ENCODE results near the gene CEL. TPM values are rescaled to one million over a fixed set of nuclear protein-coding genes. Genes with fewer than 3 reads are reported as not detected.
"Not testable (repeated sequence)": the region's sequence is repeated elsewhere in the genome, so short reads cannot be mapped to it uniquely, and the experiment has no call there.

CEL gene
- total RNA-seq, 2 experiments from 2014 or later: 2.9 to 3.0 TPM

DNA sequence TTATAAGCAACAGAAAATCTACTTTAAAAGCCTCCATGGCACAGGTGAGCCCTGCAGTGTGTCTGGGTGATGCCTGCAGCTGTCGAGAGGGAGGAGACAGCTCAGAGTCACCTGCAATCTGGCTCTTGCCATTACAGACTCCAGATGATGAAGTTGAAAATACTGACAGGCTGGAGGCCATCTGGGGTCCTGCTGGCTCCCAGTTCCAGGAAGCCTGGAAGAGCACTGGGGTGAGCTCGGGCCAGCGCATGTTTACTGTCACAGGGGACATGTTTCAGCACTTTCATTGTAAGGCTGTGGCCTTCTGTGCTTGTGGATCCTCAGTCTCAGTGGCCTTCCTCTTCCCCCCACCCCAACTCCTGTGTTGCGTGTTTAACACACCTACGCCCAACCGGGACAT is 28.4 kb downstream of the CEL start:
- intact Hi-C loops (cut with micrococcal nuclease): no loop called here
- H3K27me3 Mint-ChIP-seq: no peaks in the 10 kb centered on the region
- CTCF ChIA-PET: interaction anchor here (1.3 to 1.5 kb wide), 2 partner anchors 12 to 96 kb away, joined by 3 read pairs; no protein-coding TSS in a partner anchor
- POLR2A ChIA-PET: interaction anchor here (1.1 kb wide), 1 partner anchor 10 kb away, joined by 3 read pairs; no protein-coding TSS in a partner anchor
- ATAC-seq (no peak), DNase-seq (no peak)
- TF ChIP-seq, protein P1, sequence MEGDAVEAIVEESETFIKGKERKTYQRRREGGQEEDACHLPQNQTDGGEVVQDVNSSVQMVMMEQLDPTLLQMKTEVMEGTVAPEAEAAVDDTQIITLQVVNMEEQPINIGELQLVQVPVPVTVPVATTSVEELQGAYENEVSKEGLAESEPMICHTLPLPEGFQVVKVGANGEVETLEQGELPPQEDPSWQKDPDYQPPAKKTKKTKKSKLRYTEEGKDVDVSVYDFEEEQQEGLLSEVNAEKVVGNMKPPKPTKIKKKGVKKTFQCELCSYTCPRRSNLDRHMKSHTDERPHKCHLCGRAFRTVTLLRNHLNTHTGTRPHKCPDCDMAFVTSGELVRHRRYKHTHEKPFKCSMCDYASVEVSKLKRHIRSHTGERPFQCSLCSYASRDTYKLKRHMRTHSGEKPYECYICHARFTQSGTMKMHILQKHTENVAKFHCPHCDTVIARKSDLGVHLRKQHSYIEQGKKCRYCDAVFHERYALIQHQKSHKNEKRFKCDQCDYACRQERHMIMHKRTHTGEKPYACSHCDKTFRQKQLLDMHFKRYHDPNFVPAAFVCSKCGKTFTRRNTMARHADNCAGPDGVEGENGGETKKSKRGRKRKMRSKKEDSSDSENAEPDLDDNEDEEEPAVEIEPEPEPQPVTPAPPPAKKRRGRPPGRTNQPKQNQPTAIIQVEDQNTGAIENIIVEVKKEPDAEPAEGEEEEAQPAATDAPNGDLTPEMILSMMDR (IDR thresholded peaks at IDR 0.05): no peak
- H3K27ac Mint-ChIP-seq: no peak overlapping the region
- H3K9me3 Mint-ChIP-seq: peaks cover 2% of the 10 kb centered on the region
- H3K36me3 Mint-ChIP-seq (ENCODE audit: low read depth): no peaks in the 10 kb centered on the region
- no peaks in the 10 kb centered on the region for H3K4me1 Mint-ChIP-seq (ENCODE audit: low read depth)
- no peak overlapping the region for H3K4me3 Mint-ChIP-seq

DNA sequence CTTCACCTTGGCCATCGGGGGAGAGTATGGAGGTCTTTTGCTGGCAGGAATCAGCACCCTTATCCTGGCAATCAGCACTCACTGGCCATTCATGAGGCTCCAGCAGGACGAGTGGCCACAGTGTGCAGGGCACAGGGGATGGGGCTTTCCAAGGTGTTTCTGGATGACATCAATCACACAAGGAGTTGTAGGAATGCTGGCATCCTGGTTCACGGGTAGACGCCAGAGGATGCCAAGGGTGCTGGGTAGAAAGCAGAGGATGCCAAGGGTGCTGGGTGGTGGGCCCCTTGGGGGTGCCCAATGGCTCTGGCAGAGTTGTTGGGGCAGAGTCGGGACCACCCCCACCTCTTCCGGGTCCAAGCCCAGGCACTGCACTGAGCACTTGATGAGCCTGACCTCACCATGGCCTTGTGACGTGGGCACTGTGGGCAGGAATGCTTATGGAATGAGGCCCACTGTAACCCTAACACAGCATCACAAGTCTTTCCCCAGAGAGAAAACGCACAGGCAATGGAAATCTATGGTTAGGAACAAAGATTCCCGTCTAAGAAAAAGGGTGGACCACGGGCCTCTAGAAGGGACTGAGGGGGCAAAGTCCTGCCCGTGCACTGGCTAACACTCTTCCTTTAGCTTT is 29.1 kb downstream of the CEL start:
- Mint-ChIP-seq H3K27ac (no peak overlapping the region), H3K4me3 (no peak overlapping the region), H3K4me1 (ENCODE audit: low read depth) (no peaks in the 10 kb centered on the region), H3K9me3 (peaks cover 3% of the 10 kb centered on the region), H3K36me3 (ENCODE audit: low read depth) (peaks cover 1% of the 10 kb centered on the region), H3K27me3 (no peaks in the 10 kb centered on the region)
- CTCF ChIA-PET: interaction anchor here (1.1 to 1.5 kb wide), 3 partner anchors 12 to 95 kb away, joined by 3 read pairs; no protein-coding TSS in a partner anchor
- no peak for DNase-seq
- intact Hi-C loops (cut with micrococcal nuclease): no loop called here
- POLR2A ChIA-PET: no interaction called here
- TF ChIP-seq, protein P1 (IDR thresholded peaks at IDR 0.05): no peak
- no peak for ATAC-seq

DNA sequence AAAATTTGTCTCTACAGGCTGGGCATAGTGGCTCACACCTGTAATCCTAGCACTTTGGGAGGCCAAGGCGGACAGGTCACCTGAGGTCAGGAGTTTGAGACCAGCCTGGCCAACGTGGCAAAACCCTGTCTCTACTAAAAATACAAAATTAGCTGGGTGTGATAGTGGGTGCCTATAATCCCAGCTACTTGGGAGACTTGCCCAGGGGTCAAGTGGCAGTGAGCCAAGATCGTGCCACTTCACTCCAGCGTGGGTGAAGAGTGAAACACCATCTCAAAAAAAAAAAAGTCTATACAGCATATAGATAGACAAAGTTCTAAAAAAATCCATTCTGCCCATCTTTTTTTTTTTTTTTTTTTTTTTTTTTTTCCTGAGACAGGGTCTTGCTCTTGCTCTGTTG is 32.6 kb downstream of the CEL start:
- peaks cover 18% of the 10 kb centered on the region for H3K9me3 Mint-ChIP-seq
- H3K4me1 Mint-ChIP-seq (ENCODE audit: low read depth); H3K27ac Mint-ChIP-seq; DNase-seq; H3K27me3 Mint-ChIP-seq; H3K4me3 Mint-ChIP-seq; ATAC-seq; intact Hi-C loops (cut with micrococcal nuclease): not testable (repeated sequence)
- ChIA-PET POLR2A (interaction anchor here (0.7 to 1.5 kb wide), 2 partner anchors 9 to 18 kb away, joined by 3 to 4 read pairs; no protein-coding TSS in a partner anchor), CTCF (interaction anchor here (0.8 to 3.9 kb wide), 8 partner anchors 9 to 92 kb away, joined by 3 to 21 read pairs (median 4); no protein-coding TSS in a partner anchor)
- H3K36me3 Mint-ChIP-seq (ENCODE audit: low read depth): peaks cover 34% of the 10 kb centered on the region

DNA sequence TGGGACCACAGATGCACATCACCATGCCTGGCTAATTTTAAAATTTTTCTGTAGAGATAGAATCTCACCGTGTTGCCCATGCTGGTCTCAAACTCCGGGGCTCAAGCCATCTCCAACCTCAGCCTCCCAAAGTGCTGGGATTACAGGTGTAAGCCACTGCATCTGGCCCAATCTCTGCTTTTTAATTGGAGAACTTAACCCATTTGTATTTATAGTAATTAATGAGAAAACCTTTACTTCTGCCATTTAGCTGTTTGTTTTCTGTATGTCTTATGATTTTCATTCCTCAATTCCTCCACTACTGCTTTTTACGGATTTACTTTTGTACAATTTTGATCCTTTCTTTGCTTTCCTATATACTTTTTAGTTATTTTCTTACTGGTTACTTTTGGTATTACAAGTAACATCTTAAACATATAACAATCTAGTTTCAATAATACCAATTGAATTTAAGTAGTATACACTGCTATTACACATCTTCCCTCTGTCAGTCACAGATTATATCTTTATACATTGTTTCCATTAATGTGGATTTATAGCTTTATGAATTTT is 33.1 kb downstream of the CEL start:
- no peak for DNase-seq
- ATAC-seq: no peak
- Mint-ChIP-seq H3K27ac (no peak overlapping the region), H3K4me3 (no peak overlapping the region), H3K4me1 (ENCODE audit: low read depth) (no peaks in the 10 kb centered on the region), H3K36me3 (ENCODE audit: low read depth) (peaks cover 38% of the 10 kb centered on the region), H3K27me3 (no peaks in the 10 kb centered on the region), H3K9me3 (peaks cover 18% of the 10 kb centered on the region)
- ChIA-PET CTCF (interaction anchor here (0.9 to 3.9 kb wide), 8 partner anchors 16 to 91 kb away, joined by 3 to 21 read pairs (median 3); partner anchors contain the start of gene GTF3C5), POLR2A (interaction anchor here (1.5 to 2.1 kb wide), 2 partner anchors 8 to 50 kb away, joined by 4 to 6 read pairs; no protein-coding TSS in a partner anchor)
- intact Hi-C loops (cut with micrococcal nuclease): no loop called here
- TF ChIP-seq, protein P1 (IDR thresholded peaks at IDR 0.05): no peak

DNA sequence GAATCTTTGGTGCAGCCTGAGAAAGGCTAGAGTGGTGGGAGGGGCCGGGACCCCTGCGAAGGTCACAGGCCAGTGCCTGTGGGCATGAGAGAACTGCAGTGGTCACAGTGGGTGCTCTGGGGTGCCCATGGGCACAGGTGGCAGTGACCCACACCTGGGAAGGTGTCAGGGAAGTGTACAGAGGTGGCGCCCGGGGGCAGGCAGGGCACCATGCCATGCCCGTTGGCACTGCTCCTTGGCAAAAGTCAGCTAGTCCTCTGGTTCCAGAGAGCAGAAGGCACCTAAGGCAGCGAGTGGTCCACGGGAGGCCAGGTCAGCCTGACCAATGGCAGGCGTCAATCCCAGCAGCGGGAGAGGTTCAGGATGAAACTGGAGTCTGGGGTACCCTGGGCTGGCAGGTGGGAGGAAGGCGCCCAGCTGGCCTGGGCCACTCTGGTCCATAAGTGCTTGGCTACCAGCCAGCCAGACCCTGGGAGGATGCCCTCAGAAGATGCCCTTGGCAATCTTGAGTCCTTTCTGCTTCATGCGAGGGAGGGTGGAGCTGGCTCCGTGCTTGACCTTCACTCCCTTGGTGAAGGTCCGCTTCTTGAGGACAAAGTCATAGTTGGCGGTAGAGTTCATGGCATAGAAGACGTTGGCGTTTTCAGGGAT is 36.4 kb downstream of the CEL start:
- Mint-ChIP-seq H3K27ac (no peak overlapping the region), H3K27me3 (no peaks in the 10 kb centered on the region), H3K4me3 (no peak overlapping the region), H3K9me3 (peaks cover 18% of the 10 kb centered on the region), H3K36me3 (ENCODE audit: low read depth) (peaks cover 61% of the 10 kb centered on the region), H3K4me1 (ENCODE audit: low read depth) (no peaks in the 10 kb centered on the region)
- POLR2A ChIA-PET: interaction anchor here (0.8 to 1.3 kb wide), 3 partner anchors 21 to 47 kb away, joined by 3 read pairs; no protein-coding TSS in a partner anchor
- DNase-seq (no peak), ATAC-seq (no peak)
- intact Hi-C loops (cut with micrococcal nuclease): no loop called here
- CTCF ChIA-PET: interaction anchor here (0.8 to 1.2 kb wide), 2 partner anchors 48 to 50 kb away, joined by 3 to 4 read pairs; no protein-coding TSS in a partner anchor
- TF ChIP-seq, protein P1 (IDR thresholded peaks at IDR 0.05): no peak

All from activated CD8-positive, alpha-beta T cell treated with anti-CD3 and anti-CD28 coated beads for 36 hours (primary cell).